ENCODE data around the gene FAM161A. TPM values are rescaled to one million over a fixed set of nuclear protein-coding genes. Genes with fewer than 3 reads are reported as not detected.
"Not testable (repeated sequence)": the region's sequence is repeated elsewhere in the genome, so short reads cannot be mapped to it uniquely, and the experiment has no call there.

The FAM161A gene
- total and polyA plus RNA-seq, 7 donors: 0.72 to 3.3 (median 2.0) TPM

DNA sequence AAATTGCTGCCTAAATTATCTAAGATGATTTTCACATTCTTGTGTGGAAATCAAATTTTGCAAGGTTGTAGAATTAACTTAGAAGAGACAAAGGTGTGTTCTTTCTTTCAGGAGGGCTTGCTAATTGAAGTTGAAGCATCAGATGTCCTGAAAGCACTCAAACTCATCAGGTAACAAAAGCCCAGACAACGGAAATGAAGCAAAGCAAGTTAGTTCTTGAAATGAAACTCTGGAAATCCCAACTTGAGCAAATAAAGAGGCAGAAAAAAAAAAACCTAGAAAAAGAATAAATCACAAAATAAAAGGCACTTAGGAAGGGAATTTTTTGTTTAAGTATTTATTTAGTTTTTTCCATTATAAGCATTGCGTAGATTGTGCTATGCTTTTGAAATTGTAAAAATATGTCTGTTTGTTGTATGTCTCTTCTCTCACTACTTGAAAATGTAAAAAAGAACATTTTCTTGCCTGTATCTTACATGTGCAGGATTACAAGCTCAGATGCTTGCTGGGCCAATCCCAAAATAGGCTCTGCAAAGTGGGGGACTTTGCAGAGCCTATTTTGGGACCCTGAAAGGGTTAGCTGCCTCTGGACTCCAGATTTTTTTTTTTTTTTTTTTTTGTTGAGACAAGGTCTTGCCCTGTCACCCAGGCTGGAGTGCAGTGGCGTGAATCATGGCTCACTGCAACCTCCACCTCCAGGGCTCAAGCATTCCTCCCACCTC lies 46.7 kb downstream of the FAM161A start:
- Histone ChIP-seq H3K9me3 (no peaks in the 10 kb centered on the region), H3K27me3 (ENCODE audit: insufficient read depth in 3 of 3, low read length in 2 of 3) (no peaks in the 10 kb centered on the region), H3K4me1 (no peaks in the 10 kb centered on the region), H3K4me3 (no peak overlapping the region), H3K36me3 (ENCODE audit: insufficient read depth in 1 of 2, low read depth in 1 of 2) (no peaks in the 10 kb centered on the region), H3K27ac (no peak overlapping the region)
- TF ChIP-seq, protein P1, sequence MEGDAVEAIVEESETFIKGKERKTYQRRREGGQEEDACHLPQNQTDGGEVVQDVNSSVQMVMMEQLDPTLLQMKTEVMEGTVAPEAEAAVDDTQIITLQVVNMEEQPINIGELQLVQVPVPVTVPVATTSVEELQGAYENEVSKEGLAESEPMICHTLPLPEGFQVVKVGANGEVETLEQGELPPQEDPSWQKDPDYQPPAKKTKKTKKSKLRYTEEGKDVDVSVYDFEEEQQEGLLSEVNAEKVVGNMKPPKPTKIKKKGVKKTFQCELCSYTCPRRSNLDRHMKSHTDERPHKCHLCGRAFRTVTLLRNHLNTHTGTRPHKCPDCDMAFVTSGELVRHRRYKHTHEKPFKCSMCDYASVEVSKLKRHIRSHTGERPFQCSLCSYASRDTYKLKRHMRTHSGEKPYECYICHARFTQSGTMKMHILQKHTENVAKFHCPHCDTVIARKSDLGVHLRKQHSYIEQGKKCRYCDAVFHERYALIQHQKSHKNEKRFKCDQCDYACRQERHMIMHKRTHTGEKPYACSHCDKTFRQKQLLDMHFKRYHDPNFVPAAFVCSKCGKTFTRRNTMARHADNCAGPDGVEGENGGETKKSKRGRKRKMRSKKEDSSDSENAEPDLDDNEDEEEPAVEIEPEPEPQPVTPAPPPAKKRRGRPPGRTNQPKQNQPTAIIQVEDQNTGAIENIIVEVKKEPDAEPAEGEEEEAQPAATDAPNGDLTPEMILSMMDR (IDR thresholded peaks at IDR 0.05): no peak
- intact Hi-C loops (cut with DNase I): no loop called here
- 81 to 89% (median 84%) methylated on average over 3 of the region's 3 CpGs for WGBS, 3 donors
- DNase-seq (no peak), ATAC-seq (no peak)

- H3K9me3 ChIP-seq: no peaks in the 10 kb centered on the region
- no peaks in the 10 kb centered on the region for H3K4me1 ChIP-seq
- no peaks in the 10 kb centered on the region for H3K36me3 ChIP-seq (ENCODE audit: insufficient read depth in 1 of 2, low read depth in 1 of 2)
- TF ChIP-seq, protein P1 (IDR thresholded peaks at IDR 0.05): no peak
- intact Hi-C loops (cut with DNase I): no loop called here
- no peak for DNase-seq
- 78 to 81% (median 79%) methylated on average over 4 of the region's 4 CpGs for WGBS, 3 donors
- no peak for ATAC-seq
- H3K27ac ChIP-seq: no peak overlapping the region
- H3K4me3 ChIP-seq: no peak overlapping the region
- no peaks in the 10 kb centered on the region for H3K27me3 ChIP-seq (ENCODE audit: insufficient read depth in 3 of 3, low read length in 2 of 3)
These were observed 51.3 kb downstream of the FAM161A start for GRCh38 chr2:61802548-61802947.

DNA sequence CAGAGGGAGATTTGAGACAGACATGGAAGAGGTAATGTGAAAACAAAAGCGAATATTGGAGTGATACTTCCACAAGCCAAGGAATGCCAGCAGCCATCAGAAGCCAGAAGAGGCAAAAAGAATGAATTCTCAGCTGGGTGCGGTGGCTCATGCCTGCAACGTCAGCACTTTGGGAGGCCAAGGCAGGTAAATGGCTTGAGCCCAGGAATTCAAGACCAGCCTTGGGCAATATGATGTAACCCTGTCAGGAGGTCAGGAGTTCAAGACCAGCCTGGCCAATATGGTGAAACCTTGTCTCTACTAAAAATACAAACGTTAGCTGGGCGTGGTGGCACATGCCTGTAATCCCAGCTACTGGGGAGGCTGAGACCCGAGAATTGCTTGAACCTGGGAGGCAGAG lies 54.8 kb downstream of the FAM161A start:
- H3K27ac ChIP-seq: no peak overlapping the region
- no peak overlapping the region for H3K4me3 ChIP-seq
- no peak for ATAC-seq
- H3K27me3 ChIP-seq (ENCODE audit: insufficient read depth in 3 of 3, low read length in 2 of 3): no peaks in the 10 kb centered on the region
- no peaks in the 10 kb centered on the region for H3K4me1 ChIP-seq
- intact Hi-C loops (cut with DNase I): no loop called here
- WGBS, 3 donors: 86 to 90% (median 87%) methylated on average over 6 of the region's 6 CpGs
- H3K9me3 ChIP-seq: no peaks in the 10 kb centered on the region
- TF ChIP-seq, protein P1 (IDR thresholded peaks at IDR 0.05): no peak
- H3K36me3 ChIP-seq (ENCODE audit: insufficient read depth in 1 of 2, low read depth in 1 of 2): no peaks in the 10 kb centered on the region
- DNase-seq: no peak

DNA sequence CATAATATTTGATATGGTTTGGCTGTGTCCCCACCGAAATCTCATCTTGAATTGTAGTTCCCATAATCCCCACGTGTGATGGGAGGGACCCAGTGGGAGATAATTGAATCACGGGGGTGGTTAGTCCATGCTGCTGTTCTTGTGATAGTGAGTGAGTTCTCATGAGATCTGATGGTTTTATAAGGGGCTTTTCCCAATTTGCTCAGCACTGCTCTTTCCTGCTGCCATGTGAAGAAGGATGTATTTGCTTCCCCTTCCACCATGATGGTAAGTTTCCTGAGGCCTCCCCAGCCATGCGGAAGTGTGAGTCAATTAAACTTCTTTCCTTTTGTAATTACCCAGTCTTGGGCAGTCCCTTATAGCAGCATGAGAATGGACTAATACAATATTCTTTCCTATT lies 56.4 kb downstream of the FAM161A start:
- intact Hi-C loops (cut with DNase I); ATAC-seq; H3K27ac ChIP-seq; H3K36me3 ChIP-seq (ENCODE audit: insufficient read depth in 1 of 2, low read depth in 1 of 2); DNase-seq; H3K4me3 ChIP-seq; H3K4me1 ChIP-seq; H3K27me3 ChIP-seq (ENCODE audit: insufficient read depth in 3 of 3, low read length in 2 of 3); H3K9me3 ChIP-seq: not testable (repeated sequence)
- 72 to 78% (median 72%) methylated on average over 4 of the region's 4 CpGs for WGBS, 3 donors

- Histone ChIP-seq H3K9me3 (no peaks in the 10 kb centered on the region), H3K27ac (no peak overlapping the region), H3K36me3 (ENCODE audit: insufficient read depth in 1 of 2, low read depth in 1 of 2) (no peaks in the 10 kb centered on the region), H3K27me3 (ENCODE audit: insufficient read depth in 3 of 3, low read length in 2 of 3) (no peaks in the 10 kb centered on the region), H3K4me3 (no peak overlapping the region), H3K4me1 (no peaks in the 10 kb centered on the region)
- intact Hi-C loops (cut with DNase I): no loop called here
- 80 to 100% (median 93%) methylated on average over 2 of the region's 2 CpGs for WGBS, 3 donors
- TF ChIP-seq, protein P1 (IDR thresholded peaks at IDR 0.05): no peak
- DNase-seq (no peak), ATAC-seq (no peak)
These were observed 58.5 kb downstream of the FAM161A start for GRCh38 chr2:61795408-61795807.
